Measurements from ENCODE around the gene PHACTR1.

The PHACTR1 gene

DNA sequence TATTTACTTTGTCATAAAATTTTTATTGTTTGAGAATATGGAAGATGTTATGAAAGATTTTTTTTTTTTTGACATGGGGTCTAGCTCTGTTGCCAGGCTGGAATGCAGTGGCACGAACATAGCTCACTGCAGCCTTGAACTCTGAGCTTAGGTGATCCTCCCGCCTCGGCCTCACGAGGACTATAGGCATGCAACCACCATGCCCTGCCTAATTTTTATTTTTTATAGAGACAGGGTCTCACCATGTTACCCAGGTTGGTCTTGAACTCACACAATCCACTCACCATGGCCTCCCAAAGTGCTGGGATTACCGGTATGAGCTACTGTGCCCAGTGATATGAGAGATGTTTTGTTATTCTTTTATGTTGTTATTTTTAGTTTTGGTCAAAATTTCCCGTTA, 316.0 kb downstream of the PHACTR1 start:
- DNase-seq (ENCODE audit: low spot score): no peak

GRCh38 chr6:13033145-13033544, 316.6 kb downstream of the PHACTR1 start:
- DNase-seq (ENCODE audit: low spot score): no peak

DNA sequence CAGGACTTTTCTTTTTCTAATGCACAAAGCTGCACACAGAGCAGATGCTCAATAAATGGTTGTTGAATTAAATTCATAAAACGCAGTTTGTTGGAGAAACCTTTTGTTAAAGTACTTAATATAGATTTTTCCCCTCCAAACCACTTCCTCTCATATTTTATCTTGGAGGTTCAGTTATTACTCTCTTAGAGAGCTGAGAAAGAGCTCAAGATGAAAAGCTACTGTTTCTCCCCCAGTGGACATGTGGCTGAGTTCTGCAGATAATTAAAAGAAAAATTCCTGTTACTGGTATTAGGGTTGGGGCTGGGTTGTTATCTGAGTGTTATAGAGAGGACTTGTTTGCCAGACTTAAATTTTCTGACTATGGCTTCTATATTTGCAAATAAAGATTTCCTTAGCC, 317.7 kb downstream of the PHACTR1 start:
- DNase-seq (ENCODE audit: low spot score): no peak

- DNase-seq (ENCODE audit: low spot score): no peak
Observed at GRCh38 chr6:13035606-13036005, 319.0 kb downstream of the PHACTR1 start.

DNA sequence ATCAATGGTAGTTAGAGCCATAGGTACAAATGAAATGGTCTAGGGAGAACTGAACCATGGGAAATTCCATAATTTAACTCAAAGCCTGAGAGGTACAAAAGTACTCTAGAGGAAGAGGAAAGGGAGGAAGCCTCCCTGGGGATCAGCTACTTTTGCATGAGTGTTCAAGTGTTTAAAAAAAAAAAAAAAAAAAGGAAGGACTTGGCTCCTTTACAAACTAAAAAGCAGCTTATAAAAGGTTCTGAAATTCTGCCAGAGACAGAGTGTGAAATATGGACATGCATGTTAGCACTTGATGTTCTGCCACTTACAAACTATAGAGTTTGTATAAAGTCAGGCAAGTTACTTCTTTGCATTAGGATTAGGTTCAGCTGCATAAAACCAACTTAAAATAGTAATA, 321.7 kb downstream of the PHACTR1 start:
- no peak for DNase-seq (ENCODE audit: low spot score)

DNA sequence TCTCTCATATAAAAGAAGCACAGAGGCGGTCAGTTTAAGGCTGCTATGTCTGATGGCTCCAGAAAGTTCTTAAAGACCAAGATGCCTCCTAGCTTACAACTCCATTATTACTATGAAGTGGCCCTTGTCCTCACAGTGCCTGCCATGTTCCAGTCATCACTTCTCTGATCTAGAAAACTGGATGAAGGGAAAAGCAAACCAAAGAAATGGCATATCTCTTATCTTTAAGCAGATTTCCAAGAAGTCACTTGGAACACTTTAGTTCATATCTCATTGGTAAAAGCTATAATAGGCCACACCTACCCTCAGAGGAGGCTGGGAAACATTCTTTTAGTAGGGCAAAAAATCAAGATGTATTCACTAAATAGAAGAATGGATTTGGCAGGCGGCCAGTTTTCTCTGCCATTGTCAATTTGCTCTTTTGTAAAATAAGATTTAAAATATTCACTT, 322.2 kb downstream of the PHACTR1 start:
- no peak for DNase-seq (ENCODE audit: low spot score)

GRCh38 chr6:13044390-13044789, 327.8 kb downstream of the PHACTR1 start:
- DNase-seq (ENCODE audit: low spot score): no peak

DNA sequence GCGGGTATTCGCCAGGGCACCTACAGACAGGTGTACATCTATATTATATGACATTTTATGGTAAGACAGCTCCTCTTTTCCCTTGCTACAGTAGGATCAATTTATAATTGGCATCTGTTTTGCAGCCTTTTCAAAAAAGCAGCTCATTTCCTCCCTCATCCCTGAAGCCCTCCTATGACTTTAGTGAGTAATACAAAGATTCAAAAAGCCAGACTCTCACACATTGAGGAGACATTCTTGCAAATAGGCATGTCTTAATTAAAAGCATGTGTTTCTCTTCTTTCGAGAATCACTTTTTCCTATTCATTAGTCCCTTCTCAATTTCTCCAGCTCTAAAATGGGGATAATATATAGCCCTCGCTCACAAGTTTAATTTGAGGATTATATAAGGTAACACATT, 328.3 kb downstream of the PHACTR1 start:
- DNase-seq (ENCODE audit: low spot score): no peak

GRCh38 chr6:13045676-13046075, 329.1 kb downstream of the PHACTR1 start:
- DNase-seq (ENCODE audit: low spot score): no peak

DNA sequence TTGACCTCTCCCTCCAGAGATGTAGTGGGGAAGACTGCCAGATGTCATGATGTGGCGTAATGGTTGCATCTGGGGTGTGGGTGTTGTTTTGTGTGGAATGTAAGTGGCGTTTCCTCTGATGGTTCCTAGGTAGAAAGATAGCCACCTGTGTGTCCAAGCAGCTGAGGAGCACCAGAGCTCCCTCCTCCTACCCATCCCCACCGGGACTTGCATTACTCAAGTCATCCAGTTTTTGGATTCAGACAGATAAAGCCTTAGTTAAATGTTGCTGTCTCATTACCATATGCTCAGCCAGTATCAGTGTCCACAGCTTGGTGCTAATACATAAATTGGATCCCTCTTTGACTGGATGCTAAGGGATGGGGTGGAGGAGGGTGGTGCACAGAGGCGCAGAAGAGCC, 329.5 kb downstream of the PHACTR1 start:
- no peak for DNase-seq (ENCODE audit: low spot score)

DNA sequence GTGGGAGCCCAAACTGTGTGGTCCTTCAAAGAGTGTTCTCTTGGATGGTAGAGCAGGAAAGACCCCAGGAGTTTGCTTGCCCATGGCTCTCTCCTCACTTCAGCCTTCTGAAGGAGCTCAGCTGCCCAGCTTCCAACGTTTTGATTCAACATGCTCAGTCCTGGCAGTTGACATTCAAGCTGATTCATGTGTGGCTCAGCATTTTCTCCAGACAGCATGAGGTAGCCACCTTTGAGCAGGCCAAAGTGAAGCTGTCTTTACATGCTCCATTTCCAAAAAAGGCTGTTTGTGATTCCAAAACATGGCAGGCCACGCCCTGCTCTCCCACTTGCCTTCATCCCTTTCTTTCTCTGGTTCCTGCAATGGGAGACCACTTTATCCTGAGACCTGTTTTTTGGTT, 331.5 kb downstream of the PHACTR1 start:
- DNase-seq (ENCODE audit: low spot score): no peak

GRCh38 chr6:13049666-13050254, 333.2 kb downstream of the PHACTR1 start:
- DNase-seq (ENCODE audit: low spot score): no peak

DNA sequence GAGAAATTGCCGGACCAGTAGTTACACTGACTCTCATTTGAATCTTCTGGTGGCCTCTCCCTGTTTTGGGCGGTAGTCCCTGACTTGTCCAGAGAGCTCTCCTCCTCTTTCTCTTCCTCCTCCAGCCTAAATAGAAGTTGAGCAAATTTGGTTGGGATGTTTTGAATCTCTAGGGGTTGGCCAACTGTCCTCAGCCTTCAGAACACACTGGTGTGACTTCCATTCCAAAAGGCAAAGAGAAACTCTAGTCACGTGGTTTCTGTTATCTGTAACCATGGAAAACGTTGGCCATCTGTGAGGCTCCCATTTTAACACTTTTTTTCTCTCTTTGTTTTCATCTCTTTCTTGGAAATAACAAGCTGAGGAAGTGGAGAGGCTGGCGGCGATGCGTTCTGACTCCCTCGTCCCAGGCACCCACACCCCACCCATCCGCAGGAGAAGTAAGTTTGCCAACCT, 336.5 kb downstream of the PHACTR1 start:
- no peak for DNase-seq (ENCODE audit: low spot score)

DNA sequence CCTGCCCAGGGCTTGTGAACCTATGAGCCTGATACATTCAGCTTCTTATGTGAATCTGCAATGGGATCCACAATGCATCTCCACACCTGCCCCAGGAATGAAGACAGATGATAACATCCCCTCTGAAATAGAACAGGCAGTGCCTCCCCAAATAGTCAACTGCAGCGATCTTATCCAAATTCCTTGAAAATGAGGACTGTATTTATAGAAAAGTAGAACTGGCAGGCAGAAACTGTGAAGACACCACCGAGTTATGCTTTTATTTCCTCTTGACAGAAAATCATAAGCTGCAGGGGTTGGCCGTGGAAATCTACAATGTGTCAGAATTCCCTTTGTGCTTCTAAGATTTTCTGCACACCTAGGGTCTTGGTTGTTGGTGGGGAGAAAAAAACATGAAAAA, 341.5 kb downstream of the PHACTR1 start:
- no peak for DNase-seq (ENCODE audit: low spot score)

DNA sequence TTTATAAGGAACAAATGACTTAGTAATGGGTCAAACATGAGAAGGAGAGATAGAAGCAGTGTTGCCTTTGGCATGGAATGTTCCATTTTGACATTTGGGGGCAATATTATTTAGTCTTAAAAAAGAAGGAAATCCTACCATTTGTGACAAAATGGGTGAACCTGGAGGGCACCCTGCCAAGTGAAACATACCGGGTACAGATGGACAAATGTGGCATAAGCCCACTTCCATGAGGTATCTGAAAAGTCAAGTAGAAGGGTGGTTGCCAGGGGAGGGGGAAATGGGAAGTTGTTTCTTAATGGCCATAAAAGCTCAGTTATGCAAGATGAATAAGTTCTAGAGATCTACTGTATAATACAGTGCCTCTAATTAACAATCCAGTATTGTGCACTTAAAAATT, 342.5 kb downstream of the PHACTR1 start:
- no peak for DNase-seq (ENCODE audit: low spot score)

DNA sequence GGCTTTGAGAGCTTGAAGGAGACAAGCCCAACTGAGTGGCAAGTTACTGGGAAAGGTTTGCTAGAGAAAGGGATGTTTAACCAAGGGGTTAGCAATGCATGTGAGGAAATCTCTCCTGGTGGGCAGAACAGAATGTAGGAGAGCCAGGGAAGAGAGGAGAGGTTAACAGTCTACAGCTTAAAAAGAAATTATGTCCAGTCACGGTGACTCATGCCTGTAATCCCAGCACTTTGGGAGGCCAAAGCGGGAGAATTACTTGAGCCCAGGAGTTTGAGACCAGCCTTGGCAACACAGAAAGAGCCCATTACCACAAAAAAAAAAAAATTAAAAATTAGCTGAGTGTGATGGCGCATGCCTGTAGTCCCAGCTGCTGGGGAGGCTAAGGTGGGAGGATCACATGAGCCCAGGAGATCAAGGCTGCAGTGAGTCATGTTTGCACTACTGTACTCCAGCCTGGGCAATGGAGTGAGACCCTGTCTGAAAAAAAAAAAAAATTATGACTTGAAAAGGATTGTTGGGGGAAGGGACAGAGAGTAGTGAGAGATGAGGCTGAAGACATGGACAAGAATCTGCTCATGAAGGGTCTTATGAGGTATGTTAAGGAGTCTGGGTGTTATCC, 346.8 kb downstream of the PHACTR1 start:
- DNase-seq (ENCODE audit: low spot score): no peak

DNA sequence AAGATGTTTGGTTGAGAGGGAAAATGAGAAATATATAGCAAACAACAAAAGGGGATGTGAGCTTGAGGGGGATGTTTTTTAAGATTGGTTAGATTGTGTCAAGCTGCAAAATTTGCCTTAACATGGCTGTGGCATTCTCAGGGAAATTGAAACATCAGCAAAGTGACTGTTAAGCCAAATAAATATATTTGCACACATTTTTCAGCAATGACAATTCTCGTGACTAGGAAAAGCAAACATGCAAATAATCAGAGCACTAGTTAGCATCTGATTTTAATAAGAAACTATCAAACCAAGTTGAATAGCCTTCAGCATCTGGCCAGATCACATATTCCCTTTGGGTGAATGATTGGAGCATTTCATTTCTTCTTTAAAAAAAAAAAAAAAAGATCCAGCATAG, 349.0 kb downstream of the PHACTR1 start:
- no peak for DNase-seq (ENCODE audit: low spot score)

DNA sequence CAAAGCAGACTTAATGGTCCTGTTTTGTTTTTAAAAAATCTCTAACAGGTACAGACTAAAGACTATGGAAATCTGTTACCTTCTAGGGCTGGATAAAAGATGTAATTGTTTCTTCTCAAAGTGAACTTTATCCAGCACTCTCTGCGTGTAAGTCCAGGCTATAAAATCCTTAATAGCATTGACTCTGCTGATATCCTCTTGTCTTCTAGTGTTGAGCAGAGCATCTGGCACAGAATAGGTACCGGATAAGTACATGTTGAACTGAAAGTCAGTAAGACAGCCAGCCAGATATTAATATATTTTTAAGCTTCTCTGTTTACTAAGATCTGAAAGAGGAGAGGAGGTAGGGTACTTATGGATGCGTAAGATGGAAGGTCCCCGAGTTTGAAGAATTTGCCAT, 349.5 kb downstream of the PHACTR1 start:
- no peak for DNase-seq (ENCODE audit: low spot score)

GRCh38 chr6:13066820-13067219, 350.3 kb downstream of the PHACTR1 start:
- DNase-seq (ENCODE audit: low spot score): no peak

DNA sequence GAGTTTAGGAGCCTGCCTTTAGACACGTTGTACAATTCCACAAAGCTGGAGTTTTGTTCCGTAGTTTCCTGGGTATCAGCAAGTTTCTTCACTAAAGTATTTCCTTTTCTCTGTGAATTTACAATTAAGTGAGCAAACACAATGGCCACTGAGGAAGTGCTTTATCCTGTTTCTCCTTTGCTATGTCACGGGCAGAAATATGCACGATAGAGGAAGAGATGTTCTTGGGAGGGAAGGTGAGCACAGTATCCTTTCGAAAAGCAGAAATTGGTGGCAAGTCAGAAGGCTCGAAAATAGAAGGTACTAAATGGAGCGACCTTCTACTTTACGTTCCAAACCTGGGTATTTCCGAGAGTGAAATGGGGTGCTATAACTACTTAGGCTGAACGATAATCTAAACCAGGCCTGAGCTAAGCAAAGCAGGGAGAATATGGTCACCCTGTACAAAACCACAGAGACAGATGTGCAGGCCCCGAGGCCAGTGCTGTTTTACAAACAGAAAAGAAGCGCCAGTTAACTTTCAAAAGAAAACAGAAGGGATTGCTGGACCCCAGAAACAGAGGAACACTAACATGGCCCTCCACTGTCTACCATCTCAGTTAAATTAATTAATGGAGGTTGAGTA, 352.1 kb downstream of the PHACTR1 start:
- DNase-seq (ENCODE audit: low spot score): no peak

DNA sequence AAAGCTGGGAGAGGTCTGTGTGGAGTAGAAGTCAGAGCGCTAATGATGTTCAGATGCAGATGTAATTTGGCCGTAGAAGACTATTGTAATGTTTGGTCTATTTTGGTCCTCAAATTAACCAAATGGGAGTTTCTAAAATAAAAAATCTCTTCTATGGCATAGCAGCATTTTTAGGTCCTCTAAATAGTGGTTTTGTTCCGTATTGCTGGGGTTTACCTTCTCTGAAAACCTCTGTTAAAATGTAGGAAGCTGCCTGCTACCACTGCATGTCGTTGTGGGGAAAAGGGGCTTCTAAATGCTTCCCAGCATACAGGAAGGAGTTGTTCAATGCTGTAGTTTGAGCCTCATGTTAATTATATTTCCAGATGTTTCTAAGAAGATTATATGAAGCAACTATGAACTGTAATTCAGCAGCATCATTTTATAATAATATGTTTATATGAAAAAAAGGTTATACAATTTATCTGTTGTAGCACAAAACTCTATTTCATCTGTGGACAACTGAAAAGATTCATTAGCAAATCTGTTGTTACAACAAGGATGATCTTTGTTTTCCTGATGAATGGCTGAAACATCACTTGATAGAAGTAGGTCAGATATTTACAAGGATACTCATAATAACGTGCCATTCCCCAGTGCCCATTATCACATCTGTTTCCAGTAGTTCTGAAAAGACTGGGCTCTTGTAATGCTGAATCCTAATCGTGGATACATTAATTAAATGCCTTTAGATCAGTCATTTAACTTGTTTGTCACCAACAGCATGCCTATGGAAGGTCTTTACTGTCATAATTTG, 355.2 kb downstream of the PHACTR1 start:
- DNase-seq (ENCODE audit: low spot score): no peak

DNA sequence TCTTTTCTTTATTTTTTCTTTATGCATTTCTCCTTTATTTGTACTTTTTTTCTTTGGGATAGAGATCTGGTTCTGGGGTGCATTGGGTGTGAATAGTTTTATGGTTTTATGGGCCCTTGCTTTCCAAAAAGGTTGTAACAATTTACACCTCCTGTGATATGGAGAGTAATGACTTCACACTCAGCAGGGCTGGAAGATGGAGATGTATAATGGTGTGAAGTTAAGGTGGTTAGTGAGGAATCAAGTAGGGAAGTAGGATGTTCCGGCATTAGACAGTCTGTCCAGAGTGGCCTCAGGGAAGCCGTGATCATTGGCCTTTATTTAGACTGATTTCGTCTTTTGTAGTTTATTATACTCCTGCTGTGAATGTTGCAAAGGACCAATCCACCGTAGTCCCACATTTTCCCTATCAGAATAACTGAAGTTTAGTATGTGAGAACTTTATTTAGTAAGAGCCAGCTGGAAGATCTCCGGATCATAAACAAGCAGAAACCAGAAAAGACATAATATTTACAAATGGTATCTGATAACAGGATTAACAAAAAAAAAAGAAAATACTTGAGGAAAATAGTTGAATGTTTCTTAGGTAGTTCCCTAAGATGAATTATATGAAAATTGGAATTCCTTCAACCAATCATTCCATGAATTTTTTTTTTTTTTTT, 356.2 kb downstream of the PHACTR1 start:
- no peak for DNase-seq (ENCODE audit: low spot score)
